Measurements from ENCODE around the gene CHRNA10.
"Not testable (repeated sequence)": the region's sequence is repeated elsewhere in the genome, so short reads cannot be mapped to it uniquely, and the experiment has no call there.

The CHRNA10 gene

DNA sequence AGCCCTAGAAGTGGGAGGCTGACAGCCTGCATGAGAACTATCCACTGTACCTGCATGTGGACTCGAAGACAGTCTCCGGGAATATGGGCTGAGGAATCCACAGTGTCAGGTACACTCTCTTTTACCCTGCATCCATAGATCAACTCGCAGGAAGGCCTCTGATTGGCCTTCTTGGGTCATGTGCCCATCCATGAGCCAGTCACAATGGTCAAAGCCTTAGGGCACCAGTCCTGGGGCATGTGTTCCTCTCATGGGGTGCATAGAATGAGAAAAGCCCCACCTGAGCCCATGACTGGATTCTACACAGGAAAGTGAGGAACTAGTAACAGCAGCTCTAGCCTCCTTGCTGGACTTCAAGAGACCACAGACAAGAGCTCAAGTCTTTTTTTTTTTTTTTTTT, 15.6 kb downstream of the CHRNA10 start:
- H3K4me3 ChIP-seq (ENCODE audit: low read depth, low read length), result no peak overlapping the region
- TF ChIP-seq, protein P1, sequence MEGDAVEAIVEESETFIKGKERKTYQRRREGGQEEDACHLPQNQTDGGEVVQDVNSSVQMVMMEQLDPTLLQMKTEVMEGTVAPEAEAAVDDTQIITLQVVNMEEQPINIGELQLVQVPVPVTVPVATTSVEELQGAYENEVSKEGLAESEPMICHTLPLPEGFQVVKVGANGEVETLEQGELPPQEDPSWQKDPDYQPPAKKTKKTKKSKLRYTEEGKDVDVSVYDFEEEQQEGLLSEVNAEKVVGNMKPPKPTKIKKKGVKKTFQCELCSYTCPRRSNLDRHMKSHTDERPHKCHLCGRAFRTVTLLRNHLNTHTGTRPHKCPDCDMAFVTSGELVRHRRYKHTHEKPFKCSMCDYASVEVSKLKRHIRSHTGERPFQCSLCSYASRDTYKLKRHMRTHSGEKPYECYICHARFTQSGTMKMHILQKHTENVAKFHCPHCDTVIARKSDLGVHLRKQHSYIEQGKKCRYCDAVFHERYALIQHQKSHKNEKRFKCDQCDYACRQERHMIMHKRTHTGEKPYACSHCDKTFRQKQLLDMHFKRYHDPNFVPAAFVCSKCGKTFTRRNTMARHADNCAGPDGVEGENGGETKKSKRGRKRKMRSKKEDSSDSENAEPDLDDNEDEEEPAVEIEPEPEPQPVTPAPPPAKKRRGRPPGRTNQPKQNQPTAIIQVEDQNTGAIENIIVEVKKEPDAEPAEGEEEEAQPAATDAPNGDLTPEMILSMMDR (IDR thresholded peaks at IDR 0.05; ENCODE audit: borderline replicate concordance, insufficient read depth, low read depth, low read length), result no peak

DNA sequence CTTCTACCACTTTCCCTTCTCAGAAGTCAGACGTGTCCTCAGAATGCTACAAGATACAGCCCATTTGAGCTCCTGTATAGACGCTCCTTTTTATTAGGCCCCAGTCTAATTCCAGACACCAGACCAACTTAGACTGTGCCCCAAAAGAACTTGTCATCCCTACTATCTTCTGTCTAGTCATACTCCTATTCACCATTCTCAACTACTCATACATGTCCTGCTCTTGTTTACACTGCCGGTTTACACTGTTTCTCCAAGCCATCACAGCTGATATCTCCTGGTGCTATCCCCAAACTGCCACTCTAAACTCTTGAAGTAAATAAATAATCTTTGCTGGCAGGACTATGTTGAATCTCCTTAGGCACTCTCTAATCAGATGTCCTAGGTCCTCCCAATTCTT, 18.7 kb downstream of the CHRNA10 start:
- not testable (repeated sequence) for H3K4me3 ChIP-seq (ENCODE audit: low read depth, low read length)

DNA sequence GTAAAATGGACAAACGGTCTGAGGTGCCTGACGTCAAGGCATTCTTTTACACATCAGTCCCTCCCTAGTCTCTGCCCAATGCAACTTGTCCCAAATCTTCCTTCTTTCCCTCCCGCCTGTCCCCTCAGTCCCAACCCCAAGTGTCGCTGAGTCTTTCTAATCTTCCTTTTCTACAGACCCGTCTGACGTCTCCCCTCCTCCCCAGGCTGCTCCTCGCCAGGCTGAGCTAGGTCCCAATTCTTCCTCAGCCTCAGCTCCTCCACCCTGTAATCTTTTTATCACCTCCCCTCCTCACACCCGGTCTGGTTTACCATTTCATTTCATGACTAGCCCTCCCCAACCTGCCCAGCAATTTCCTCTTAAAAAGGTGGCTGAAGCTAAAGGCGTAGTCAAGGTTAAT, 21.8 kb downstream of the CHRNA10 start:
- H3K4me3 ChIP-seq (ENCODE audit: low read depth, low read length), result not testable (repeated sequence)

DNA sequence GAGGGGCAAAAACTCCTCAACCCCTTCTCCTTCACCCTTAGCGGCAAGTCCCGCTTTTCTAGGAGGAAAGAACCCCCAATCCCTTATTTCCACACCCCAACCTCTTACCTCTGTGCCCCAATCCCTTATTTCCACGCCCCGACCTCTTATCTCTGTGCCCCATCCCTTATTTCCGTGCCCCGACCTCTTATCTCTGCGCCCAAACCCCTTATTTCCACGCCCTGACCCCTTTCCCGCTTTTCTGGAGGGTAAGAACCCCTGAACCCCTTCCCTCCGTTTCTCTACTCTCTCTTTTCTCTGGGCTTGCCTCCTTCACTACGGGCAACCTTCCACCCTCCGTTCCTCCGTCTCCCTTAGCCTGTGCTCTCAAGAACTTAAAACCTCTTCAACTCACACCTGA, 22.3 kb downstream of the CHRNA10 start:
- not testable (repeated sequence) for H3K4me3 ChIP-seq (ENCODE audit: low read depth, low read length)

DNA sequence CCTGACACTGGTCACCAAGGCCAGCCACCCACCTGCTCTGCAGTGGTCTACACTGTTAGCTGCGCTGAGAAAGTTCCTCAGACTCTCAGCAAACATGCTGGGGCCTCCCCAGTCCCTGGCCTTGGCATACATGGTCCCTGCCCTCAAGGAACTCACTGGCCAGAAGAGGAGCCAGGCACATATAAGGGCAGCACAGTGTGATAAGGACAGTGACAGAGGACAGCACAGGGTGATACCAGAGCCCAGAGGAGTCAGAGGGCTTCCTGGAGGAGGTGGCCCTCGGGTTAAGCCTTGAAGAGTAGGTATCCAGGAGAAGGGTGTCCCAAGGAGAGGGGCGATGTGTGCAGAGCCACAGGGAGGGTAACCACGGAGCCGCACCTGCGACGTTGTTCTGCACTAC, 25.6 kb downstream of the CHRNA10 start:
- no peak overlapping the region for H3K4me3 ChIP-seq (ENCODE audit: low read depth, low read length)

DNA sequence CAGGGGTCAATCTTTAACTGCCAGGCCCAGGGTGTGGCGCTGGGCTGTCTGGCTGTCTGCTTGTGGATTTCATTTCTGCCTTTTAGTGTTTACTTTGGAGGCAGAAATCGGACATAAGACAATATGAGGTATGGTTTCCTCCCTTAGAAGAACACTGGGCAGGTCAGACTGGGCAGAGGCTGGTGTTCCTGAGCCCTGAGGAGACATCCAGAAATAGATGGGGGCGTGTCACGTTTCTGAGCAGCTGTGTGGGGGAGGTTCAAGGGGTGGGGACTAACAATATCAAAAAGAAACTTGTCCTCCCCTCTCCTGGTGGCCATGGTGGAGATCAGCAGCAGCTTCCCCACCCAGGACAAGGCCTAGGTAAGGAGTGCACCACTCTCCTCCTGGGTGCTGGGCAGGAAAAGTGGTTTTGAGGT, 26.4 kb downstream of the CHRNA10 start, which contains the start of gene ART1:
ART1 (plus strand) TSS at position 312 of the 419 bp plus-strand sequence. CDS start 14,086 bp downstream, outside the sequence.
- TF ChIP-seq, protein P1 (IDR thresholded peaks at IDR 0.05; ENCODE audit: borderline replicate concordance, insufficient read depth, low read depth, low read length), result no peak
- no peak within 1 kb of the TSS for H3K4me3 ChIP-seq (ENCODE audit: low read depth, low read length)

More for the DNA sequence above, 25.6 kb downstream of the CHRNA10 start:
- TF ChIP-seq, protein P1 (IDR thresholded peaks at IDR 0.05; ENCODE audit: borderline replicate concordance, insufficient read depth, low read depth, low read length), result no peak

DNA sequence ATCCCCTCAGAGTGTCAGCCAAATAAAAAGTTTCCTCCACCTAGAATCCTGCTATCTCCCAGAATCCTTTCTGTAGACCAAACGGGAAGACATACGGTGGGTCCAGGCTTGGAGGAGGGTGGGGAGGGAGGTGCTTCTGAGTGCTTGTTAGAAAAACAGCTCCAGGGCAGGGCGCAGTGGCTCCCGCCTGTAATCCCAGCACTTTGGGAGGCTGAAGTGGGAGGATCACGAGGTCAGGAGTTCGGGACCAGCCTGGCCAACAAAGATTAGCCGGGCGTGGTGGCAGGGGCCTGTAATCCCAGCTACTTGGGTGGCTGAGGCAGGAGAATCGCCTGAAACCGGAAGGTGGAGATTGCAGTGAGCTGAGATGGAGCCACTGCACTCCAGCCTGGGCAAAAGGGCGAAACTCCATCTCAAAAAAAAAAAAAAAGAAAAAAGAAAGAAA, 28.1 kb downstream of the CHRNA10 start:
- H3K4me3 ChIP-seq (ENCODE audit: low read depth, low read length), result not testable (repeated sequence)

DNA sequence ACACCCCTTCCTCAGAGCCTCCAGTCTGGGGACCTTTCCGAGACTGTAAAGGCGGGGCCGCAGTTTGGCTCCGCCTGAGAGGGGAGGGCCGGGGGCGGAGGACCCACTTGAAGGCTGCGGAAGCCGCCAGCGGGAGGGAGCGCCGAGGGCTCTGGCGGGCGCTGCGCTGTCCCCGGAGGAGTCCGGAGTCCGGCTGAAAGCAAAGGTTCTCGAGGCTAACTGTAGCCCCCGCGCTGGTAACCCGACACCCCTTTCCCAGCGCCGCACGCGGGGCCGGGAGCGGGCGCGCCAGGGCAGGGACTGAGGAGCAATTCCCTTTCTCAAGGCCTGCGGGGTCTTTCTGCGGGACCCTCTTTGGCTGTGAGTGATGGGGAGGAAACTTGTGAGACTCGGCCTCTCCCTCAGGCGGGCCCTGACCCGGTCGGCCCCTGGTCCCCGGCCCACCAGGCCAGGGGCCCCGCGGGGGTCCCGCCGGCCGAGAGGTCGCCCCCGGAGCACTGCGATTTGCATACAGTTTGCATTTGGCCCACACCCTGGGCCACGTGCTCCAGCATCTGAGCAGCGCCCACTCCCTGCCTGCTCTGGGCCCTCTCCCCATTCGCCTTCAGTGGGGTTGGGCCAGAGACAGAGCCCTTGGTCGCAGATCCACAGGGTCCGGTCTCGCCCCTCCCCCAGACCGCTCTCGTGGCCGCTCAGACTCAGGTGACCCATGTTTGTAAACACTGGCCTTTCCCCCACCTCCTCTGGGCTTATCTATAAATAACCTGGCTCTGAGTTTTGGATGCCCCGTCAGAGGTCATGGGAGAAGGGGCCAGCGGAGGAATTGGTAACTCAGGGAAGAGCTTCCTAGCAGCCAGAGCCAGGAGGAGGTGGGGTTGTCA, 28.9 kb downstream of the CHRNA10 start:
- H3K4me3 ChIP-seq (ENCODE audit: low read depth, low read length), result no peak overlapping the region
- TF ChIP-seq, protein P1 (IDR thresholded peaks at IDR 0.05; ENCODE audit: borderline replicate concordance, insufficient read depth, low read depth, low read length), result no peak

DNA sequence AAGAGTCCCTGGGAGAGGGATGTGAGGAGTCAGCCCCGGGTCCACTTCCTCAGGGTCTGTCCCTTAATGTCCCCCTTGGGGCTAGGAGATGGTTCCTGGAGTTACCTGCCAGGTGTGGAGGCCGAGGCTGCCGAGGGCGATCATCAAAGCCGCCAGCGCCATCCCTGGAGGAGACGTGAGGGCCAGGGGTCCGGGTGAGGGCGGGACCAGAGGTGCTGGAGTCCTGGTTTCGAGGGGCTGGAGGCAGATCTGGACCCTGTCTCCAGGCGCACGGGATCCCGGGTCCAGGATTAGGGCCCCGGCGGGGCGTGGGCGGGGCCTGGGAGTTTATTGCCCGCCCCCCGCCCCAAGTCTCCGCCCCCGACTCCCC, 29.5 kb downstream of the CHRNA10 start, which contains the start of gene ART5:
ART5 (minus strand) TSS at position 292 of the 370 bp plus-strand sequence; CDS start at position 162, 130 bp downstream.
- no peak within 1 kb of the TSS for H3K4me3 ChIP-seq (ENCODE audit: low read depth, low read length)
- TF ChIP-seq, protein P1 (IDR thresholded peaks at IDR 0.05; ENCODE audit: borderline replicate concordance, insufficient read depth, low read depth, low read length), result no peak
